ENCODE results near the gene CDKN2AIP.

DNA sequence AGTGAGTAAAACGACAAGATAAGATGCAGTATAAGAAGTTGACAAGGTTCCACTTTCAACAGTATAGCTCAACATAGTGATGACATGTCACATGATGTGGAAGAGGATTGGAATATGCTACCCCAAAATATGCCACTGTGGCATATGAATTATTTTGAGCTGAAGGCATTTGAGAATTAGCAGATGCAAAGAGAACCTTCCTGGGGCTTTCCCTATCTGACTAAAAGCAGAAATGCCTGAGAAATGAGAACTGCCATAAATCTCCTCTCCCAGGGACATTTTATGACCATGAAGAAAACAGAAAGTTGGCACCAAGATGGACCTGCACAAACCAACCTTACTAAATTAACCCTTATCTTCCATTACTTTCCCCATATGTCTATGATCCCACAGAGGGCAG, 24.8 kb downstream of the CDKN2AIP start:
- TF ChIP-seq POLR2A (IDR thresholded peaks at IDR 0.05; ENCODE audit: low read depth) (no peak), POLR2AphosphoS5 (IDR thresholded peaks at IDR 0.05) (no peak)
